ENCODE measurements around the gene QRFP.

The QRFP gene

GRCh38 chr9:130921300-130921988 lies 24.8 kb upstream of the QRFP start:
- H3K9ac ChIP-seq (ENCODE audit: low read length), result no peak overlapping the region
- no peak overlapping the region for H3K27ac ChIP-seq (ENCODE audit: low read depth, low read length)
- no peaks in the 10 kb centered on the region for H3K9me3 ChIP-seq (ENCODE audit: insufficient read depth, low read length)
- no peaks in the 10 kb centered on the region for H3F3A ChIP-seq (ENCODE audit: insufficient read depth)
- H3K9me2 ChIP-seq (replicated peaks; ENCODE audit: insufficient read depth, low read length), result no peaks in the 10 kb centered on the region
- H3K4me2 ChIP-seq (ENCODE audit: low read depth, low read length, poor library complexity, severe bottlenecking), result no peak overlapping the region
- H3K79me2 ChIP-seq (ENCODE audit: insufficient read depth, low read length), result no peaks in the 10 kb centered on the region
- no peaks in the 10 kb centered on the region; the same call in 1 of the 2 replicates for H4K20me1 ChIP-seq (ENCODE audit: low read depth, low read length)
- no peaks in the 10 kb centered on the region for H3K27me3 ChIP-seq (ENCODE audit: low read length)
- H2AFZ ChIP-seq (ENCODE audit: low read depth, low read length, severe bottlenecking), result no peak overlapping the region
- no peaks in the 10 kb centered on the region for H3K36me3 ChIP-seq (ENCODE audit: low read length)
- TF ChIP-seq CTCF (IDR thresholded peaks at IDR 0.05; ENCODE audit: insufficient read depth, low read length, poor library complexity, severe bottlenecking) (no peak), EZH2phosphoT487 (conservative IDR thresholded peaks at IDR 0.05; ENCODE audit: low read length) (no peak)
- H3K4me3 ChIP-seq (ENCODE audit: insufficient read depth, low read length, poor library complexity, severe bottlenecking), result no peak overlapping the region

- Histone ChIP-seq H3K9ac (ENCODE audit: low read length) (no peak overlapping the region), H3K9me2 (replicated peaks; ENCODE audit: insufficient read depth, low read length) (no peaks in the 10 kb centered on the region), H4K20me1 (ENCODE audit: low read depth, low read length) (no peaks in the 10 kb centered on the region; the same call in 1 of the 2 replicates), H3K4me3 (ENCODE audit: insufficient read depth, low read length, poor library complexity, severe bottlenecking) (no peak overlapping the region), H3K4me2 (ENCODE audit: low read depth, low read length, poor library complexity, severe bottlenecking) (no peak overlapping the region), H3K27me3 (ENCODE audit: low read length) (no peaks in the 10 kb centered on the region), H3K27ac (ENCODE audit: low read depth, low read length) (no peak overlapping the region), H3F3A (ENCODE audit: insufficient read depth) (no peaks in the 10 kb centered on the region), H3K79me2 (ENCODE audit: insufficient read depth, low read length) (no peaks in the 10 kb centered on the region), H3K9me3 (ENCODE audit: insufficient read depth, low read length) (no peaks in the 10 kb centered on the region), H3K36me3 (ENCODE audit: low read length) (no peaks in the 10 kb centered on the region), H2AFZ (ENCODE audit: low read depth, low read length, severe bottlenecking) (no peak overlapping the region)
- TF ChIP-seq CTCF (IDR thresholded peaks at IDR 0.05; ENCODE audit: insufficient read depth, low read length, poor library complexity, severe bottlenecking) (no peak), EZH2phosphoT487 (conservative IDR thresholded peaks at IDR 0.05; ENCODE audit: low read length) (no peak)
These were observed 24.2 kb upstream of the QRFP start for GRCh38 chr9:130920762-130921299.

DNA sequence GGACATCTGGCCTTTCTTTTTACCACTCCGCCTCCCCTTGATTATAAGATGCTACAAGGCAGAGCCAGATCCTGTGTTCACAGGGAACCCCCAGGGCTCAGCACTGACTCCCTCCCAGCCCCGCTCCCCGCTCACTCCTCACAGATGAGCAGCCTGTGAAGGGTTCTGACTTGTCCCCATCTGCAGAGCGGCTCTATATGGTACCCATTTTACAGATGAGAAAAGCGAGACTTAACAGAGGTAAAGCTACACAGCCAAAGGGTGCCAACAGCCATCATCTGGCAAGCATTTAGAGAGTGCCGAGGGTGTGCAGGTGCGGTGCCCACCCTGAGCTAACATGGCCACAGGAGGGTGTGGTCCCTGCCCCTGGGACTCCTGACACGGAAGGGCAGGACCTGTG lies 23.6 kb upstream of the QRFP start:
- H3K9ac ChIP-seq (ENCODE audit: low read length), result no peak overlapping the region
- no peak overlapping the region for H3K27ac ChIP-seq (ENCODE audit: low read depth, low read length)
- H3K27me3 ChIP-seq (ENCODE audit: low read length), result no peaks in the 10 kb centered on the region
- no peak overlapping the region for H3K4me2 ChIP-seq (ENCODE audit: low read depth, low read length, poor library complexity, severe bottlenecking)
- no peaks in the 10 kb centered on the region for H3K36me3 ChIP-seq (ENCODE audit: low read length)
- H3K9me3 ChIP-seq (ENCODE audit: insufficient read depth, low read length), result no peaks in the 10 kb centered on the region
- H3K79me2 ChIP-seq (ENCODE audit: insufficient read depth, low read length), result no peaks in the 10 kb centered on the region
- H4K20me1 ChIP-seq (ENCODE audit: low read depth, low read length), result no peaks in the 10 kb centered on the region; the same call in 1 of the 2 replicates
- H3K9me2 ChIP-seq (replicated peaks; ENCODE audit: insufficient read depth, low read length), result no peaks in the 10 kb centered on the region
- H3F3A ChIP-seq (ENCODE audit: insufficient read depth), result no peaks in the 10 kb centered on the region
- H2AFZ ChIP-seq (ENCODE audit: low read depth, low read length, severe bottlenecking), result no peak overlapping the region
- TF ChIP-seq EZH2phosphoT487 (conservative IDR thresholded peaks at IDR 0.05; ENCODE audit: low read length) (no peak), CTCF (IDR thresholded peaks at IDR 0.05; ENCODE audit: insufficient read depth, low read length, poor library complexity, severe bottlenecking) (no peak)
- no peak overlapping the region for H3K4me3 ChIP-seq (ENCODE audit: insufficient read depth, low read length, poor library complexity, severe bottlenecking)

Data from SU-DHL-6 (cell line).